Measurements from ENCODE around the gene POP5. TPM values are rescaled to one million over a fixed set of nuclear protein-coding genes. Genes with fewer than 3 reads are reported as not detected.
A peak's percentile ranks its signal among the peaks of the same experiment; 100 is the strongest.

The POP5 gene
- total RNA-seq, 4 donors from 2014 or later, result 27.9 to 72.0 (median 38.5) TPM

DNA sequence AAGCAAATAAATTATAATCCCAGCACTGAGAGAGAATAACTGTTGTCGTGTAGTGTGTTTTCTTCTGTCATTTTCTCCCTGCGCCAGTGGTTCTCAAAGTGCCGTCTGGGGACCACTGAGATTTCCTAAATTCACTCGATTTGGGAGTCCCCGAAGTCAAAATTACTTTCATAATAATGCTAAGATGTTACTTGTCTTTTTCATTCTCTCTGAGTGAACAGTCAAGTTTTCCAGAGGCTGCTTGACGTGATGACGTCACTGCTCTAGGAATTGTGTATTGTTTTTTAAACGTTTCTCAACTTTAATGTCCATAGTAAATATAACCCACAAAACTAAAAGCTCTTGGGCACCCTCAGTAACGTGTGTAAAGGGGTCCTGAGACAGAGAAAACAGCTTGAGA is 796 bp upstream of the POP5 start:
- DNase-seq, result no peak
- Histone ChIP-seq H3K4me3 (replicated peaks in 1 of 3) (peak overlapping the region in 1 of 3 donors; percentile 23), H3K27ac (no peak overlapping the region), H3K4me1 (peaks cover 12 to 19% of the 10 kb centered on the region in 2 donors), H3K36me3 (peaks cover 13 to 26% of the 10 kb centered on the region in 2 donors), H3K27me3 (no peaks in the 10 kb centered on the region), H3K9me3 (no peaks in the 10 kb centered on the region)
- WGBS, 2 donors, result 44 to 51% methylated on average over 9 of the region's 9 CpGs
- intact Hi-C loops (cut with DNase I), result loop anchor here (5.0 to 10.0 kb wide), 3 partner anchors 65 to 513 kb away; no protein-coding TSS in a partner anchor
- no peak for TF ChIP-seq POLR2A (IDR thresholded peaks at IDR 0.05)
- TF ChIP-seq, protein P1, sequence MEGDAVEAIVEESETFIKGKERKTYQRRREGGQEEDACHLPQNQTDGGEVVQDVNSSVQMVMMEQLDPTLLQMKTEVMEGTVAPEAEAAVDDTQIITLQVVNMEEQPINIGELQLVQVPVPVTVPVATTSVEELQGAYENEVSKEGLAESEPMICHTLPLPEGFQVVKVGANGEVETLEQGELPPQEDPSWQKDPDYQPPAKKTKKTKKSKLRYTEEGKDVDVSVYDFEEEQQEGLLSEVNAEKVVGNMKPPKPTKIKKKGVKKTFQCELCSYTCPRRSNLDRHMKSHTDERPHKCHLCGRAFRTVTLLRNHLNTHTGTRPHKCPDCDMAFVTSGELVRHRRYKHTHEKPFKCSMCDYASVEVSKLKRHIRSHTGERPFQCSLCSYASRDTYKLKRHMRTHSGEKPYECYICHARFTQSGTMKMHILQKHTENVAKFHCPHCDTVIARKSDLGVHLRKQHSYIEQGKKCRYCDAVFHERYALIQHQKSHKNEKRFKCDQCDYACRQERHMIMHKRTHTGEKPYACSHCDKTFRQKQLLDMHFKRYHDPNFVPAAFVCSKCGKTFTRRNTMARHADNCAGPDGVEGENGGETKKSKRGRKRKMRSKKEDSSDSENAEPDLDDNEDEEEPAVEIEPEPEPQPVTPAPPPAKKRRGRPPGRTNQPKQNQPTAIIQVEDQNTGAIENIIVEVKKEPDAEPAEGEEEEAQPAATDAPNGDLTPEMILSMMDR (IDR thresholded peaks at IDR 0.05), result no peak

DNA sequence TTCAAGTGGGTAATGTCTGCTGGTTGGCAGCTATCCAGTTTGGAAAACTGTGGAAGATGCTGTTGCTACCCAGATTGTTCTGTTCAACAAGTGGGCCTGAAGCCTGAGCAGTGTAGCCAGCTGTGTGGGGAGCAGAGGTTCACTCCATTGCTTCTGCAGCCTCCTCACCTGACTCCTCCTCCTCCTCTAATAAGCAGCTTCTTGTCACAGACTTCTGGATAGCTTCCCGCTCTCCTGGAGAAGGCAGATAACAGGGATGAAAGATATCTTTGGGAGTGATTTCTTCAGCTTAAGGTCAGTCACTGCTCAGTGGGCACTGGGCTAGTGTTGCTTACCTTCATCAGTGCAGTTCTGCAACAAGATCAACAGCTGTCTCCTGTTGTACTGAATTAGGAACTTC is 2.0 kb downstream of the POP5 start:
- no peaks in the 10 kb centered on the region for H3K9me3 ChIP-seq
- no peak overlapping the region for H3K4me3 ChIP-seq (replicated peaks in 1 of 3)
- no peak for TF ChIP-seq POLR2A (IDR thresholded peaks at IDR 0.05)
- TF ChIP-seq, protein P1 (IDR thresholded peaks at IDR 0.05), result no peak
- H3K36me3 ChIP-seq, result peaks cover 41 to 46% of the 10 kb centered on the region in 2 donors
- H3K4me1 ChIP-seq, result peaks cover 6 to 14% of the 10 kb centered on the region in 2 donors
- H3K27ac ChIP-seq, result no peak overlapping the region
- peak in 1 of 2 donors; percentile 17 for DNase-seq
- 71 to 100% methylated on average over 1 of the region's 1 CpG for WGBS, 2 donors
- no peaks in the 10 kb centered on the region for H3K27me3 ChIP-seq
- intact Hi-C loops (cut with DNase I), result no loop called here

GRCh38 chr12:120574106-120574505 is 7.1 kb downstream of the POP5 start:
- H3K36me3 ChIP-seq, result peaks cover 86 to 90% of the 10 kb centered on the region in 2 donors
- TF ChIP-seq POLR2A (IDR thresholded peaks at IDR 0.05), result no peak
- TF ChIP-seq, protein P1 (IDR thresholded peaks at IDR 0.05), result no peak
- 84% methylated on average over 2 of the region's 2 CpGs for WGBS, 2 donors
- intact Hi-C loops (cut with DNase I), result no loop called here
- no peaks in the 10 kb centered on the region for H3K9me3 ChIP-seq
- no peaks in the 10 kb centered on the region for H3K4me1 ChIP-seq
- H3K27ac ChIP-seq, result no peak overlapping the region
- DNase-seq, result no peak
- no peak overlapping the region for H3K4me3 ChIP-seq (replicated peaks in 1 of 3)
- no peaks in the 10 kb centered on the region for H3K27me3 ChIP-seq

- H3K36me3 ChIP-seq, result peaks cover 88 to 90% of the 10 kb centered on the region in 2 donors
- no peak overlapping the region for H3K27ac ChIP-seq
- no peaks in the 10 kb centered on the region for H3K9me3 ChIP-seq
- no peaks in the 10 kb centered on the region for H3K27me3 ChIP-seq
- H3K4me3 ChIP-seq (replicated peaks in 1 of 3), result no peak overlapping the region
- 82 to 88% methylated on average over 6 of the region's 6 CpGs for WGBS, 2 donors
- no peaks in the 10 kb centered on the region for H3K4me1 ChIP-seq
- no peak for DNase-seq
- TF ChIP-seq POLR2A (IDR thresholded peaks at IDR 0.05), result no peak
- TF ChIP-seq, protein P1 (IDR thresholded peaks at IDR 0.05), result no peak
- intact Hi-C loops (cut with DNase I), result no loop called here
Measured at GRCh38 chr12:120573560-120573959, 7.6 kb downstream of the POP5 start.

- Histone ChIP-seq H3K4me1 (no peaks in the 10 kb centered on the region), H3K27ac (no peak overlapping the region), H3K27me3 (no peaks in the 10 kb centered on the region), H3K36me3 (peaks cover 88 to 90% of the 10 kb centered on the region in 2 donors), H3K9me3 (no peaks in the 10 kb centered on the region), H3K4me3 (replicated peaks in 1 of 3) (no peak overlapping the region)
- WGBS, 2 donors, result 81 to 85% methylated on average over 5 of the region's 5 CpGs
- intact Hi-C loops (cut with DNase I), result no loop called here
- TF ChIP-seq, protein P1 (IDR thresholded peaks at IDR 0.05), result no peak
- no peak for TF ChIP-seq POLR2A (IDR thresholded peaks at IDR 0.05)
- no peak for DNase-seq
Measured at GRCh38 chr12:120571299-120571698, 9.9 kb downstream of the POP5 start.

All from thyroid gland (tissue), 4 donors.